NCI-H187 treated with DMSO at 0.1 percent for 48 hours (cell line): ENCODE data around the gene HOXD3.

Experiments used
- DNase-seq: peaks from one replicate; lab custom pipeline; 2025; lab: John Stamatoyannopoulos, UW

The HOXD3 gene

DNA sequence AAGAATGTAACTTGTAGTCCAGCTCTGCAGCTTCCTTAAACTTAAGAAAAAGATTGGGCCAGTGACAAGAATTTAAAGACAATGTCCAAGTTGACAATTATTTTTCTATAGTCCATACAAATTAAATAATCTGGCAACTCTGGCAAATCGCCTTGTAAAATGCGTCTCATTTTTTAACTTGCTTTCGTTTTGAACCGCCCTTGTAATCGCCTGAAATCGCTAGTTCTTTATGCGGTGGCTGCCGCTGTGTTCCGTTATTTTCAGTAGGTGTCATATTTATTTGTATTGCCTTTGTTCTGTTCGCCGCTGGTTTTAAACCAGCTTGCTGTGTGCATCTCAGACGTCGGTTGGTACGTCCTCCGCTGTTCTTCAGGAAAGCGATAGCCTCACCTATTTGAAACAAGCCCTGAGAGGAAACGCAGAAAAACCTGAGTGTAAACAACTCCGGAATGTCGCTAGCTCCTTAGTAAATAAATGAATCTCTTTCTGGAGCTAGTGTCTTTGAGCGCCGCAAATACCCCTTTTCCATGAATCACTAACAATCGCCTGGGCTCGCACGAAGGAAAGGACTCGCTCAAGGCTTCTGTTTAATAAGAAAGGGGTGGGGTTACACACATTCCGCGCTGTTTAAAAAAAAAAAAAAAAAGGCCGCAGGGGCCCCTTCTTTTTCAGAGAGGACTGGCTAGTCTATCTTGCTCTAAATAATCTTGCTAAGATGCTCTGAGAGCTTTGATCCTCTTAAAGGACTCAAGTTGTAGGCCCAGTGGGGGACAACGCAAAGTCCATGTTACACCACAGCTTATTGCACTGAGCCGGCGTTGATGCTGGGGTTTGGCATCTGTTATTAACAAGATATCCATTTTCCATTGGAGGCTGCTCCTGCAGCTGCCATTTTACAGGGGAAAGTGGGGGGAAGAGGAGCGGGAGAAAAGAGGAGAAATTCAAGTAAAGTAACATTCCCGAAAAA is 24.6 kb upstream of the HOXD3 start:
- no peak for DNase-seq

DNA sequence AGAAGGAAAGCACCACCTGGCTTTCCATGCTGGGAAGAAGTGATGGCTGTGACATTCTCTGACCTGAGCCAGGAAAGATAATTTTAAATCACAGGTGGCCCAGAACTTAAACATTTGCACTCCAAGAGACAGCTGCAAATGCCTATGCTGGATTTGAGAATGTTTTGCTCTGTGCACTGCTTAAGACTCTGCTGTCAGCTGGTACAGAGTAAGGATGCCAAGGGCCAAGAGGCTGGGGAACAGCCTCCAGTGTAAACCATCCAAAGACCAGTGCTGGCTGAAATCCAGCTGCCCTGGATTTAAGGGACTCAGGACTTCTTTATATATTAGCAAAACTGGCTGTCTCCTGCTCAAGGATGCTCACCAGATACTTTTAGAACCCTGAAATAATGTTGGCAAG is 23.7 kb upstream of the HOXD3 start:
- no peak for DNase-seq

DNA sequence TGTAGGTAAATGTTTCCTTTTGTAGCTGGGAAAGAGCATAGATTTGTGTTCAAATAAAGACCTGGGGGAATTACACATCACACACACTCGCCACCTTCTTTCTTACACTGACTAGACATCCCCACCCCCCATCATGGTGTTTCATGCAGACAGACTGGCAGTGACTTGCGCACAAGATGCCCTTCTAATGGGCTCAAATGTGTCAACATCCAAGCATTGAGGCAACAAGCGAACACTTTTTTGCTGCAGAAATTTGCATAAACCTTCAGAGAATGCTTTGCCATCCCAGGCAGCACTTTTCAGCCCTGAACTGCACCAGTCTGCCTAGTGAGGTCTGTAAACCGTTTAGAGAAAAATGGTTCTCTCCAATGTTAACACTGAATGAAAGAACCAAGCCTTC is 23.1 kb upstream of the HOXD3 start:
- no peak for DNase-seq

DNA sequence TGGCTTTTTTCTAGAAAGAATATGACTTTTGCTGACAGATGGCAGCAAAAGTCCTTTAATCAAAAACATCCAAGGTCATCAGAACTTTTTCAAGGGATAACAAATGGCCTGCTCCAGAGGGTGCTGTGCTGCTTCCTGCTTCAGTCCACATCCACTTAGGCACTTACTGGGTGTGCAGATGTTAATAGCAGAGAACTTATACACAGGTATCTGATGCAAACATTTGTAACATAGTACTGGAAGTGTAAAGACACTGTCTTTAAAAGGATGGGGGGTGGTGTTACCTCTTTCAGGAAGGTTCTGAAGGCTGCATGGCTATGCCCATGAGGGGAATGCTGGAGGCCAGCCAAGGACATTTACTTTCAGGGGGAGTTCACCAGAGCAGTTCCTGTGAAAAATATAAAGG is 22.1 kb upstream of the HOXD3 start:
- DNase-seq = no peak

DNA sequence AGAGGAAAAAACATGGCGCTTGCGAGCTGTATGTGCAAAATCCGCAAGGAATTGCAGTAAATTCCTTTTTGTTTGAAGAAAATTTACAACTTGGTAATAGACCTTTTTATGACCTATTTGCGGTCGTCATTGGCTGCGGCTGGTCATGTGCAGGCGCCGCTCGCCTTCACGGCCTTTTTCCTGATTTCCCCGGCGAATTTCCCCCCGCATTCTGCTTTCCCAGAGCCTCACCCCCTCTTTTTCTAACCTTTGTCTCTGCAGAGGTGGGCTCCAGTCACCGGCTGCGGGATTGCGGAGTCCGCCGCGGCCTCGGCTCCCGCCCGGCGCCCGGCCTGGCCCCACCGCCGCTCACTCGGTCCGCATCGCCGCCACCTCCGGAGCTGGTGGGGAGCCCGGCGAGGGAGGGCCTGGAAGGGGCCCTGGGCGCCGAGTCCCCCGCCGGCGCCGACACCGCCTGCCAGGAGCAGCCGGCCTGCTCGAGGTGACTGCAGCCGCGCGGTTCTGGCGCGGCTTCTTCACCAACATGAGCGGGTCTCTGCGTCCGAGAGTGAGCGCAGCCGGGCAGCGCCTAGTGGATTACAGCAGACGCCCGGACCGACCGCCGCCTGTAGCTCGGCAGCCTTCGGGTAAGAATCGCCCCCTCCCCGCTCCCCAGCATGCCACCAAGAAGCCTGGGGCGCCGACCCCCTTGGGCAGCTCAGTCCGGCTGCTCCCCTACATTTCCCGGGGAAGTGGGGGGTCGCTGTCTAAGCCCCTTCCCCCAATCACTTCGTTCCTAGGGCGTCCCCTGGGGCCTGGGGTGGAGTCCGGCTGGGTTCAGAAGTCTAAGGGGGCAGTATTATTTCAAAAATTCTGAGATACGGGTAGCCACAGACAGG is 20.5 kb upstream of the HOXD3 start:
- no peak for DNase-seq

DNA sequence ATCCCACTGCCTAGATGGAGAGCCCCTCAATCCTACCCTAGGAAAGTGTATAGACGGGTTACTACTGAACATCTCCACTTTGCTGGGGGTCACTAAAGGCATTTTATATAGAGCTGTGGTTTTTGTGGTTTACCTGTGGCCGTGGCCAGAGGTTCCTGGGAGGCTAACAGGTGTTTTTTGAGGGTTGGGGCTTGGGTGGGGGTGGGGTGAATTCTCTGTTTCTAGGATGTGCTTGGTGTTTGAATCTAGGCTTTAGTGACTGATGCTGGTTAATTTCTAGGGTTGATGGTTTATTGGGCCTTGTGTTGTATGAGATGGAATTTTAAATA is 19.9 kb upstream of the HOXD3 start:
- DNase-seq = no peak

DNA sequence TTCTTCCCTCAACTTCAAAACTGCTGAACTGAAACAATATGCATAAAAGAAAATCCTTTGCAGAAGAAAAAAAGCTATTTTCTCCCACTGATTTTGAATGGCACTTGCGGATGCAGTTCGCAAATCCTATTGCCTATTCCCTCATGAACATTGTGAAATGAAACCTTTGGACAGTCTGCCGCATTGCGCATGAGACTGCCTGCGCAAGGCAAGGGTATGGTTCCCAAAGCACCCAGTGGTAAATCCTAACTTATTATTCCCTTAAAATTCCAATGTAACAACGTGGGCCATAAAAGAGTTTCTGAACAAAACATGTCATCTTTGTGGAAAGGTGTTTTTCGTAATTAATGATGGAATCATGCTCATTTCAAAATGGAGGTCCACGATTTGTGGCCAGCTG is 19.2 kb upstream of the HOXD3 start:
- no peak for DNase-seq

DNA sequence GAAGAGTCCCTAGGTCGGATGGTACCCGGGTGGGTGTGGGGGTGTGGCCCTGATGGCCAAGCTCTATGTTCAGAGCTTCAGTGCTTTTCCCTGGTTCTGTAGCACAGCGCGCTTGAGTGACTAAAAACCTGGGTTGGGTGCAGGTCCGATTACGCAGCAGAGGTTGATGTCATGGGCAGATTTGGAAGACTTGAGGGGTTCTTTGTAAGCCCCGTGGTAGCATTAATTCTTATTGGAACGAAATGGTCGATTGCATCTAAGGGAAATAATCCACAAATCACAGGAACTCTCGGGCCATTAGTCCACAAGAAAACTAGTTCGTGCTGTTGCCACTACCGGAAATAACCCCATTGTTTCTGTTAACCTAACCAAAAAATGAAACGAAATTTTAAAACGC is 18.6 kb upstream of the HOXD3 start:
- no peak for DNase-seq

DNA sequence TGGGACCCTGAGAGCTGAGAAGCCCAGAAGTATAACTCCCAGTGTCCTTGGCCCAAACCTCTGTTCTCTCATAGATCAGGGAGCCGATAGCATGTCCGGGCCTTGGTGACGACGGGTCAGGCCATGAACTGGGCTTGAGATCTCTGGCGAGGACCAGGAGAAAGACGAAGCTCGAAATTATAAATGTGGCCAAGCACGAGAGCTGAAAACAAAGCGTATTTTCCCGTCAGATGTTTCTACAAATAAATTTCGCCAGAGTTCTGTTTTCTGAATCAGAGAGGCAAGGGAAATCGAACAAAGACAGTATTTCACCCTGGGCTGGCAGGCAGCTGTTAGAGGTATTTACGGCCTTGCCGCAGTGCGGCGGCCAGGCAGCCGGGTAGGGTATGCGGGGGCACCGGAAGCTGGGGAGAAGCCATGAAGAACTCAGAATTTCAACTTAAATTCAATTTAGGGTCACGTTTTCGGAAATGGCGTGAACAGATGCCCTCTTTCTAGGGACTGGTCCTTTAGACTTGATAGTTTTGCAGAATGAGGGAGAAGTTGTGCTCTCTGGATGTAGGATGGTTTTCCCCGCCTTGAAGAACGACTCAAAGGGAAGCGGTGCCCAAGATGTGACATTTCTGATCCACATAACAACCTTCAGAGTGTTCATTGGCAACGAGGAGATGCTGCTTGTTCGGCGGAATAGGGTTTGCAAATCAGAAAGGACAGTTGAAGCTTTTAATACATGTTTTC is 18.0 kb upstream of the HOXD3 start:
- no peak for DNase-seq

DNA sequence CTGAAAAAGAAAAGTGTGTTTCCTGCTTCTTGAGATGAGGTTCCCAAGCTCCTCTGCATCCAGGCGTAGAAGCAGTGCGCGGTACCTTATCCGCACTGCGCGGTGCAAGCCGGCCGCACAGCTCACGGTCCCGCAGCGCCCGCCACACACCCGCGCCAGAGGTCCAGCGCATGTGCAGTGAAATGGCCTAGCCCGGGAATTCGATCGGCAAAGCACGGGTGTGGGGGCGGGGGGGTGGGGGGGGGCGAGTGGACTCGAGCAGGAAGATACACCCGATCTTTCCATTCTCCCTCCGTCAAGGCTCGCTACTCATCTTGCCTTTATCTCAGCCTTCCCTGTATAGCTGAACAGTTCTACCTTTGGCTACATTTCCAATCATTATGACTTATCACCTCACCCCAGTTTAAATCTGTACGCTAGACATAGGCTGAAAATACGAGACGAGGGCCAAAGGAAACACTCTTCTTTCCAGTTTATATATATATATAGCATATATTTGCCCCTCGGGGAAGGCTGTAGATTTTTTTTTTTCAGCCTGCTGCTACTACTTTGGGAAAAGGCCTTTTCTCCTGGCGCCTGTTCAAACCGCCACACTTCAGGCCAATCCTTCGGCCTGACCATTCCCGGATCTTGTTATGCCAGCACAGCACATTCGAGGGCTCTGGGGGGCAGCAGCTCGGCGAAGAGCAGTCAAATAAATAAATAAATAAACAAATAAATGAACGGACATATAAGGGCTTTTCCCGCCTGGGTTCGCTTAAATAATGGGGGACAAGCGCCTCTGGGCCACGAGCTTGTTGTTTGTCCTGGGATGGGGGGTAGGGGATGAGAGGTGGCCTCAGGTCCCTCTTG is 17.2 kb upstream of the HOXD3 start:
- no peak for DNase-seq

DNA sequence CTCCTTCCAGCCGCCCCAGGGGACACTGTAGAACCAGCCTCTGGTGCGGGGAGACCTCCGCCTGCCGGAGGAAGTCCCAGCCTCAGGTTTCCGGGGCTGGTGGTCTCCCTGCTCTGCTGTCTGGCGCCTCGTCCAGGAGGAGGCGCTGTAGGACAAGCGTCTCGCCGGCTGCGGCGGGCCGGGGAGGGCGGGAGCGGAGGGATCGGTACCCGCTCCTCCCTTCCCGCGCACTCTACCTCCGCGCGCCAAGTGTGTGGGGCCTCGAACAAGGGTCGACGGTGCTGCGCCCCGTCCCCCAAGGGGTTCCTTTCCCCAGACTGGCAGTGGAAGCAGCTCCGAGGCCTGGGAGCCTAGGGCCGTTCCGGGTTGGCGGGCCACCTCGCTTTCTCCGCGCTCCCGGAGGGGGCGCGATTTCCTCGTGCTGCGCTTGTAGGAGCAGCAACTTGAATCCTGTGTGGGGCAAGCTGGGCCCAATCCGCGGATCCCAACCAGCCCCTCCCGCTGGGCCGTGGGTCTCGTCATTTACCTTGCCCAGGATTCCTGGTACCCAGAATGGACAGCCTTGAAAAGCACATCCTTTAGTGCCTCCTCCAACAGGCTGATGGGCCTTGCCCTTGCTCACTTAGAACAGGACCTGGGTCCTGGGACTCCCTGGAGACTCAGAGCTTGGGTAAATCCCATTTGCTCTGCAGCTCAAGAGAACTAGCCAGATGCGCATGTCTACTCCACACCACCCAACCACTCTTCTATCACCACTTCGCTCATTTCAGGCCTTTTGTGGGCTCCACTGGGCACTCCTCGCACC is 16.4 kb upstream of the HOXD3 start:
- DNase-seq = no peak

DNA sequence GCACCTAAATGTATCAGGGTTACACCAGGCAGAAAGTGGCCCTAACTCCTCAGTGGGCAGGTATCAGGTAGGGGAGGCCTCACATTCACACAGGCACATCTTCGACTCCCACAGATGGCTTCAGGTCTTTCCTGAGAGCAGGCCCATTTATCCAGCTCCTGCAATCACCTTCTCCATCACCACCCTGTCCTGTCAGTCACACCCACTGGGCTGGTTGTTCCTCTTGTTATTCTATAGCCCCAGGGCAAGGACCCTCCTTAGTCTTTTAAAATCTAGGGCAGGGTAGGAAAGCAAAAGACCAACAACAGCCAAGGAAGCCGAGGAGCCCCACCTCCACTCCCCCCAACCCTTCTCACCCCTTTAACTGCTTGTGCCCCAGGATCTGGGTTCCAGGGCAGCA is 14.8 kb upstream of the HOXD3 start:
- no peak for DNase-seq

DNA sequence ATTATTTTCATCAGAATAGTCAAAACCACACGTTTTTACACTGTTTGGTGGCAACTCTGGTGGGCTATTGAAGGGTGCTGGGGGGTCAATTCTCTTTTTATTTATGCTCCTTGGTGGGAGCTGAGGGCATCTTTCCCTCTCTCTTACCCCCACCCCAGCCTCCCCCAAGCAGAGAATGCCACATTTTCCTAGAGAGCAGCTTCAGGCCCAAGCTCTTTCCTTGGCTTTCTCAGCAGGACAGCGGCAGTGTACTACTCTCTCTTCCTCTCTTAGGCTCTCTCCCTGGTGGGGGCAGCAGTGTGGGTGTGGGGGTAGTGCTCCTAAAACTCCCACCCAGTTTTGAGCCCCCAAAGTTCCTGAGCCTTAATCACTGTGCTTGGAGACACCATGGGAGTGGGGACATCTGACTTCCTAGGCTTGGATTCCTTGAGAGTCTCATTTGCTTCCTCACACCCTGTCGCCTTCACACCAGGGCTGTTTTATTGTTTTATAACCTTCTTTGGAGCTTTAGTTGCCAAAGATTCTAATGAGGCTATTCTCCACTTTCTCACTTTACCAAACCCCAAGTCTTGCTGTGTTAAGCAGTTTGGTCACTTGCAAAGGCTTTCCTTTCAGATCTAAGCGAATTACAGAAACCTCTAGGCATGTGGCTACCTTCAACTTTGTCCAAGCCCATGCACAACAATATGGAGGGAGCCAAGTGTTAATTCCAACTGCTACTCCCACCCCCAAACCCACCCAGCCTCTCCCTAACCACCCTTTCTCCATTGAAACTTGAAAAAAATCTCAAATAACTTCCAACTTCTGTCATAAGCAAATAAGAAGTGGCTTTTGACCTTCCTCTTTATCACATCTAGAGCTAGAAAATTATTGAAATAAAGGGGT is 11.8 kb upstream of the HOXD3 start:
- DNase-seq = no peak

DNA sequence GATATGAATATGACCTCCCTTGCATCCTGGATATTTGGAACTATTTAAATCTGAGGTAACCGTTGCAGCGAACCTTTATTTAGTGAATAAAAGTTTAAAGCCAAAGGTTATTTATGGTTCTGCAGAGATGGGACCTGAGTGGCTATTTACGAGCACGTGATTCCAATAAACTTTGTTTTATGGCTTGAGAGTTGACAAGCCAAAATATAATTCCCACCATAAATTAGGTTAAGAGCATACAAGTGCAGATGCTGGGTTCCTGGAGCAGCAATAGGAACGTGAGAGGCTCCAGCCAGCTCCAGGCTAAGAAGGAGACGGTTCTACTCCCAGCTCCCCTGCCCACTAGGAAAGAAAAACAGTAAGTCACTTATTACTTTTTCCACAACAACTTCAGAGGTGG is 11.0 kb upstream of the HOXD3 start:
- no peak for DNase-seq

DNA sequence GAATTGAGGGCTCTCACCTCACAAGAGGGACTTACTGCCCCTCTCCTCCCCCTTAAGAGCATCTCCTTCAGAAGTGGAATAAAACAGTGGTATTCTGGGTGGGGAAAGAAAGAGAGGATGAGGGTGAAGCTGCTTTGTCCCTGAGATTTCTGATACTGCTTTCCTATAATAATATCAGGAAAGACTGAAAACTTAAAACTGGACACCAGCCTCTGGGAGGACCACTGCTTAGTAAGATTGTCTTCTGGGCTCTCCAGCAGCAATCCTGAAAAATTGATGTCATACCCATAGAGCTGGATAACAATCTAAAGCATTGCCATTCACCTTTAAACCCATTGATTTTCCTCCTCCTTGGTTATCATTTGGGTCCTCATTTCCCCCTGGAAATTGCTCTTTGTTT is 10.5 kb upstream of the HOXD3 start:
- DNase-seq = no peak

DNA sequence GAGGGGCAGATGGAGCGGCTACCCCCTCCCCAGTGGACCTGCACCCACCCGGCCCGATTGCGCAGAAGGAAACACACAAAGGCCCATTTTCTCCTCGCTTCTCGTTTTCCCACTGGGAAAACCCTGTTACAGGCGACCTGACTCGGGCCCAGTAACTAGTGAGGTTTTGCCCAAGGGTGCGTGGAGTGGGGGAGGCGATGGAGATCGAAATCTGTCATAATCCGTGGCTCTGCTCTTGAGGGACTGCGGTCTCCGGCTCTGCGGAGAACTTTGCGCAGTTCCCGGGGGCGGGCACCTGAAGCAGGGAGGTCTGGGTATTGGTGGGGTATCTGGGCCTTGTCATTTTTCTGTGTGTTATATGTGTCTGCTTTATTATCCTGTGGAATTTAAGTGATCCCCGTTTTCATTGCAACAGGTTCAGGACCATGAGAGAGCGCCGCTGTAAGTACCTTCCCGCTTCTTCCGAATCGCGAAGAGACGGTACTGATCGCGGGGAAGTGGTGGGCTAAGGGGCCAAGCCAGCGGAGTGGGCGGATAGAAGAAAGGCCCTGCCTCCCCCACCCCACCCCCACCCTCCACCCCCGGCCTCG is 9.8 kb upstream of the HOXD3 start:
- no peak for DNase-seq

DNA sequence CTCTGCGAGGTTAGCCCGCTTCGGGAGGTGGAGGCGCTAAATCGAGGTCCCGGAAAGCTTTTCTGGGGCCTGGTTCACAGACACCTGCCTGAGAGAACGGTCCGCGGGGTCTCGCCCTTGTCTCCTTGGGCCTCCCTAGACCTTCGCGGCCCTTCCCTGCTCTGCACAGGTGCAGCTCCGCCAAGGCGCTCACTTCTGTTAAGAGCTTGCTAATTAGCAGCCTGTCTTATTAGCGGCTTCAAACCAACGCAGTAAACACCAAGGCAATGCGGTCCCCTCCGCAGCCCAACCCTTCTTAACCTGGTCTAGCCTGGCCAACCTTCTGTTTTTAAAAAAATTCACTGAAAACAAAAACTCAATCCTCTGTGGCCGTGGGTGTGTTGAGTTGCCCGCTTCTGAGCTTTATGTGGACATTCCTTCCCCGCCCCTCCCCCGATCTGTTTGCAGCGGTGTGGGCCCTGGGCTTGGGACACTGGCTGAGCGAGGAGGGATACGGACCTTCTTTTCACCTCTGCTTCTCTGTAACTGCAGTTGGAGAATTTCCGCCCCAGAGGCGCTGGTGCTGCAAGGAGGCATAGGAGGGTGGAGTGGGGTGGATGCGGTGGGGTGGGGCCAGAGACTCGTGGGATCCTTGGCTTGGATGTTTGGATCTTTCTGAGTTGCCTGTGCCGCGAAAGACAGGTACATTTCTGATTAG is 9.2 kb upstream of the HOXD3 start:
- no peak for DNase-seq

DNA sequence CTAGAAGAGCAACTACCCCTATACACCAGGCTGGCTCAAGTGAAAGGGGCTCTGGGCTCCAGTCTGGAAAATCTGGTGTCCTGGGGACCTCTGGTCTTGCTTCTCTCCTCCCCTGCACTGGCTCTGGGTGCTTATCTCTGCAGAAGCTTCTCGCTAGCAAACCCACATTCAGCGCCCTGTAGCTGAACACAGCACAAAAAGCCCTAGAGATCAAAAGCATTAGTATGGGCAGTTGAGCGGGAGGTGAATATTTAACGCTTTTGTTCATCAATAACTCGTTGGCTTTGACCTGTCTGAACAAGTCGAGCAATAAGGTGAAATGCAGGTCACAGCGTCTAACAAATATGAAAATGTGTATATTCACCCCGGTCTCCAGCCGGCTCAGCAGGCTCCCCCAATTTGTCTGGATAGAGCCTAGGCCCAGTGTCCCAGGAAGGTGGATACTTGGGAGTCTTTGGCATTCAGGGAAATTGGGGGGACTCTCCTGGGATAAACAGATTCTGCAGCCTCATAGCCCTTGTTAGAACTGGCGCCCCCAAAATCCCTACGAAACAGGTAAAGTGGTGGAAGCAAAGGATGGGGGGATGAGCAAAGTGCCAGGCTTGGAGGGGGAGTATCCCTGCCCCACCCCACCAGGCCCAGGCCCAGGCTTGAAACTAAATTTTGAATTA is 8.2 kb upstream of the HOXD3 start:
- no peak for DNase-seq
